GM21515 (cell line): ENCODE data around the gene ESPN.
"Not testable (repeated sequence)": the region's sequence is repeated elsewhere in the genome, so short reads cannot be mapped to it uniquely, and the experiment has no call there.

Experiments used
- ATAC-seq: cut with Tn5 transposase; IDR thresholded peaks from one replicate; pipeline ENCODE4 v1.9.1; 2021; ENCODE audit not compliant: unreplicated experiment

The ESPN gene

GRCh38 chr1:6477039-6477820 is 52.7 kb downstream of the ESPN start:
- ATAC-seq, result no peak

- ATAC-seq, result no peak
Observed at GRCh38 chr1:6481820-6482219, 57.2 kb downstream of the ESPN start.

- no peak for ATAC-seq
Observed at GRCh38 chr1:6483017-6483760, 58.6 kb downstream of the ESPN start.

GRCh38 chr1:6483761-6484117 is 59.2 kb downstream of the ESPN start:
- no peak for ATAC-seq

- no peak for ATAC-seq
Observed at GRCh38 chr1:6484826-6485167, 60.2 kb downstream of the ESPN start.

GRCh38 chr1:6485168-6486101 is 60.9 kb downstream of the ESPN start:
- ATAC-seq, result no peak

- peak; percentile 47 for ATAC-seq
Observed at GRCh38 chr1:6486433-6487011, 61.9 kb downstream of the ESPN start.

- no peak for ATAC-seq
Observed at GRCh38 chr1:6487804-6488484, 63.4 kb downstream of the ESPN start.

- no peak for ATAC-seq
Observed at GRCh38 chr1:6488602-6489382, 64.2 kb downstream of the ESPN start.

- ATAC-seq, result no peak
Observed at GRCh38 chr1:6489383-6489765, 64.8 kb downstream of the ESPN start.

GRCh38 chr1:6489799-6490180 is 65.2 kb downstream of the ESPN start:
- ATAC-seq, result peak; percentile 55

GRCh38 chr1:6490181-6491080 is 65.9 kb downstream of the ESPN start:
- ATAC-seq, result no peak

- no peak for ATAC-seq
Observed at GRCh38 chr1:6491081-6491449, 66.5 kb downstream of the ESPN start.

GRCh38 chr1:6491480-6491962 is 66.9 kb downstream of the ESPN start, which contains the start of gene PLEKHG5:
Gene PLEKHG5 (minus strand): TSS chr1:6491667. CDS start chr1:6477571, 14,096 bp downstream.
- ATAC-seq, result no peak

GRCh38 chr1:6491966-6492365 is 67.4 kb downstream of the ESPN start:
- ATAC-seq, result no peak

- ATAC-seq, result not testable (repeated sequence)
Observed at GRCh38 chr1:6493834-6494223, 69.3 kb downstream of the ESPN start.

- ATAC-seq, result no peak
Observed at GRCh38 chr1:6494627-6495026, 70.1 kb downstream of the ESPN start.

GRCh38 chr1:6495041-6495441 is 70.5 kb downstream of the ESPN start:
- ATAC-seq, result no peak
